Keratinocyte (primary cell): ENCODE measurements around the gene PXDC1. TPM values are rescaled to one million over a fixed set of nuclear protein-coding genes. Genes with fewer than 3 reads are reported as not detected.
A peak's percentile ranks its signal among the peaks of the same experiment; 100 is the strongest.

Experiments
- DNase-seq: peaks from one replicate; pipeline ENCODE4 v3.0.0-alpha.2; 2011; ENCODE audit warnings: low read depth, missing footprints, low spot score
- FAIRE-seq: peaks from 2 replicates; lab custom pipeline; 2011; peaks lifted over from hg19 to GRCh38; lab: Jason Lieb, UNC
- H2AFZ ChIP-seq: 2 replicates; pipeline ENCODE4 v1.6.0; 2012; ENCODE audit warnings: low read length, control low read depth, inconsistent platforms; ENCODE audit not compliant: control insufficient read depth
- H3K27ac ChIP-seq: 2 replicates; pipeline ENCODE4 v1.5.1; 2011; ENCODE audit warnings: low read length; ENCODE audit not compliant: control insufficient read depth, insufficient read depth
- H3K27me3 ChIP-seq: 3 replicates; pipeline ENCODE4 v1.6.0; 2011; ENCODE audit warnings: low read length; ENCODE audit not compliant: control insufficient read depth, insufficient read depth; ENCODE audit errors: extremely low read depth
- H3K36me3 ChIP-seq, 2 experiments: 2 replicates in 1 of 2; 3 replicates in 1 of 2; pipeline ENCODE4 v1.5.1; 2011; ENCODE audit warnings: low read length in 2 of 2, mild to moderate bottlenecking in 1 of 2; ENCODE audit not compliant: control insufficient read depth in 2 of 2, insufficient read depth in 2 of 2; ENCODE audit errors: extremely low read depth in 1 of 2
- H3K4me1 ChIP-seq: 3 replicates; pipeline ENCODE4 v1.5.1; 2011; ENCODE audit warnings: low read length; ENCODE audit not compliant: control insufficient read depth, insufficient read depth; ENCODE audit errors: extremely low read depth
- H3K4me2 ChIP-seq: 3 replicates; pipeline ENCODE4 v1.6.0; 2011; ENCODE audit warnings: low read depth, low read length; ENCODE audit not compliant: control insufficient read depth, insufficient read depth; ENCODE audit errors: extremely low read depth
- H3K4me3 ChIP-seq, 3 experiments: fragments of 200-600 bp in 1 of 3; sonication (generic) in 1 of 3; 2 replicates in 2 of 3; 3 replicates in 1 of 3; pipeline ENCODE4 v1.5.1; 2011 to 2016; ENCODE audit warnings: low read length in 3 of 3, mild to moderate bottlenecking in 3 of 3, control low read depth in 2 of 3, inconsistent platforms in 1 of 3, low read depth in 1 of 3, mixed read lengths in 1 of 3, mixed run types in 1 of 3, moderate library complexity in 1 of 3; ENCODE audit not compliant: control insufficient read depth in 2 of 3, insufficient read depth in 2 of 3; ENCODE audit errors: extremely low read depth in 1 of 3
- H3K79me2 ChIP-seq: 2 replicates; pipeline ENCODE4 v1.6.0; 2012; ENCODE audit warnings: low read length; ENCODE audit not compliant: control insufficient read depth, insufficient read depth
- H3K9ac ChIP-seq: 3 replicates; pipeline ENCODE4 v1.6.0; 2011; ENCODE audit warnings: low read length; ENCODE audit not compliant: control insufficient read depth, insufficient read depth; ENCODE audit errors: extremely low read depth
- H3K9me1 ChIP-seq: 3 replicates; pipeline ENCODE4 v1.6.0; 2011; ENCODE audit warnings: low read length; ENCODE audit not compliant: control insufficient read depth, insufficient read depth; ENCODE audit errors: extremely low read depth
- H3K9me3 ChIP-seq: 2 replicates; pipeline ENCODE4 v1.5.1; 2012; ENCODE audit warnings: low read depth, low read length; ENCODE audit not compliant: control insufficient read depth
- H4K20me1 ChIP-seq: 3 replicates; pipeline ENCODE4 v1.6.0; 2011; ENCODE audit warnings: low read length; ENCODE audit not compliant: control insufficient read depth, insufficient read depth; ENCODE audit errors: extremely low read depth
- EZH2 ChIP-seq: IDR thresholded peaks from one replicate; pipeline ENCODE4 v1.6.1; 2012; ENCODE audit warnings: inconsistent platforms, mild to moderate bottlenecking, low read length, moderate library complexity
- dilution Hi-C: fragments of 300-500 bp; cut with MboI; formaldehyde crosslinking; loops from one replicate; pipeline ENCODE4 v1.7.0; 2020; ENCODE audit warnings: low sequenced_read_pairs; ENCODE audit not compliant: extremely low pct_ligation_motif_present
- polyA plus RNA-seq, 5 experiments: library from polyadenylated mRNA; depleted of rRNA in 3 of 5; stranded (reverse) in 3 of 5; stranded (forward) in 1 of 5; unstranded in 1 of 5; fragments of >200 nt; gene quantifications; 1 replicate in 1 of 5; 2 replicates in 3 of 5; 3 replicates in 1 of 5; pipeline versions ENCODE4 v1.2.1 to v1.2.3, GENCODE V29; 2011 to 2012; ENCODE audit warnings: missing spikeins in 2 of 5, low read depth in 1 of 5, low replicate concordance in 1 of 5
- TF ChIP-seq, protein P1 (sequence below), 3 experiments: IDR thresholded peaks in 1 of 3; conservative IDR thresholded peaks in 1 of 3; optimal IDR thresholded peaks in 1 of 3; 2 replicates in 2 of 3; 3 replicates in 1 of 3; pipeline versions ENCODE3 to v1.5.1; 2011; ENCODE audit warnings: low read length in 3 of 3, mild to moderate bottlenecking in 3 of 3, moderate library complexity in 2 of 3, control low read depth in 1 of 3, inconsistent platforms in 1 of 3; ENCODE audit not compliant: insufficient read depth in 2 of 3; ENCODE audit errors: extremely low read depth in 1 of 3

Gene PXDC1
- polyA plus RNA-seq, 1 donor (not counting 4 experiments of a cell fraction or from before 2014, with no cell fraction given): 17.1 TPM

DNA sequence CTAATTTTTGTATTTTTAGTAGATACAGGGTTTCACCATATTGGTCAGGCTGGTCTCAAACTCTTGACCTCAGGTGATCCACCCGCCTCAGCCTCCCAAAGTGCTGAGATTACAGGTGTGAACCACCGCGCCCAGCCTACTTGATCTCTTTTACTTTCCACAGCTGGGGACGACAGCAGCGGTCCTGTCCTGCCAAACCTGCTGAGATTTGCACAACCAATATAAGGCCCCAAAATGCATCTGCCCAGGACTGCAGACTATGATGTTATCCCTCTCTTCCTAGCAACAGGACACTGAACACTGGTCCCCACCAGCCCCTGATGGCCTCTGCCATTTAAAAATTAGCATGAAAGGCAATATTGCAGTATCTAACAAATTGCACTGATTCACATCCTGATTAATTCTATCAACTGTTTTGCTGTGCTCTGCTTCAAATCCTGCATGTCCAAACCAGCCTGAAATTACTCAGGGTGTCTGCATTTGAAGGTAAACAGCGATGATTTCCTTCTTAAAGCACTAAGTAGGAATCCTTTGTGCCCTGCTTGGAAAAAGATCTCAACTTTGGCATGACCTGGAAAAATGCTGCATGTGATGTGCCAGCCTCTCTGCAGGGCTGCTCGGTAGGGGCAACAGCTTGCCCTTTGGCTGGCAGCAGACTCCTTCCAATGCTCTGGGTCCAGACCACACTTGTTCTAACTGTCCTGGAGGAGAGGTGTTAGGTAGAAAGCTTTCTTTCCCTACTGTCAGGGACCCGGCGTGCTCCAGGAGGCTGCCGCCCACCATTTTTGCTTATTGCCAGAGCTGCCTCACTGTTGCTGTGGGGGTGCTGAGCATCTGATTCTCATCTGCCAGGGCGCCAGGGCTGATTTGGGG is 27.4 kb upstream of the PXDC1 start:
- Histone ChIP-seq H3K9ac (peak overlapping the region; percentile 10), H3K27me3 (no peaks in the 10 kb centered on the region), H3K27ac (peak overlapping the region; percentile 47), H3K79me2 (no peaks in the 10 kb centered on the region), H3K9me3 (no peaks in the 10 kb centered on the region), H4K20me1 (no peaks in the 10 kb centered on the region), H3K4me3 (peak overlapping the region in 1 of 3 experiments; percentile 11), H3K4me2 (peak overlapping the region; percentile 63), H3K36me3 (no peaks in the 10 kb centered on the region), H2AFZ (peak overlapping the region; percentile 32), H3K4me1 (peaks cover 27% of the 10 kb centered on the region), H3K9me1 (no peaks in the 10 kb centered on the region)
- no peak for DNase-seq
- TF ChIP-seq, protein P1, sequence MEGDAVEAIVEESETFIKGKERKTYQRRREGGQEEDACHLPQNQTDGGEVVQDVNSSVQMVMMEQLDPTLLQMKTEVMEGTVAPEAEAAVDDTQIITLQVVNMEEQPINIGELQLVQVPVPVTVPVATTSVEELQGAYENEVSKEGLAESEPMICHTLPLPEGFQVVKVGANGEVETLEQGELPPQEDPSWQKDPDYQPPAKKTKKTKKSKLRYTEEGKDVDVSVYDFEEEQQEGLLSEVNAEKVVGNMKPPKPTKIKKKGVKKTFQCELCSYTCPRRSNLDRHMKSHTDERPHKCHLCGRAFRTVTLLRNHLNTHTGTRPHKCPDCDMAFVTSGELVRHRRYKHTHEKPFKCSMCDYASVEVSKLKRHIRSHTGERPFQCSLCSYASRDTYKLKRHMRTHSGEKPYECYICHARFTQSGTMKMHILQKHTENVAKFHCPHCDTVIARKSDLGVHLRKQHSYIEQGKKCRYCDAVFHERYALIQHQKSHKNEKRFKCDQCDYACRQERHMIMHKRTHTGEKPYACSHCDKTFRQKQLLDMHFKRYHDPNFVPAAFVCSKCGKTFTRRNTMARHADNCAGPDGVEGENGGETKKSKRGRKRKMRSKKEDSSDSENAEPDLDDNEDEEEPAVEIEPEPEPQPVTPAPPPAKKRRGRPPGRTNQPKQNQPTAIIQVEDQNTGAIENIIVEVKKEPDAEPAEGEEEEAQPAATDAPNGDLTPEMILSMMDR (optimal IDR thresholded peaks at IDR 0.05 in 1 of 3, IDR thresholded peaks at IDR 0.05 in 1 of 3, conservative IDR thresholded peaks at IDR 0.05 in 1 of 3; ENCODE audit: extremely low read depth in 1 of 3, insufficient read depth in 2 of 3, low read length in 3 of 3): no peak
- TF ChIP-seq EZH2: no peak
- peak; percentile 96 for FAIRE-seq
- dilution Hi-C loops: no loop called here

DNA sequence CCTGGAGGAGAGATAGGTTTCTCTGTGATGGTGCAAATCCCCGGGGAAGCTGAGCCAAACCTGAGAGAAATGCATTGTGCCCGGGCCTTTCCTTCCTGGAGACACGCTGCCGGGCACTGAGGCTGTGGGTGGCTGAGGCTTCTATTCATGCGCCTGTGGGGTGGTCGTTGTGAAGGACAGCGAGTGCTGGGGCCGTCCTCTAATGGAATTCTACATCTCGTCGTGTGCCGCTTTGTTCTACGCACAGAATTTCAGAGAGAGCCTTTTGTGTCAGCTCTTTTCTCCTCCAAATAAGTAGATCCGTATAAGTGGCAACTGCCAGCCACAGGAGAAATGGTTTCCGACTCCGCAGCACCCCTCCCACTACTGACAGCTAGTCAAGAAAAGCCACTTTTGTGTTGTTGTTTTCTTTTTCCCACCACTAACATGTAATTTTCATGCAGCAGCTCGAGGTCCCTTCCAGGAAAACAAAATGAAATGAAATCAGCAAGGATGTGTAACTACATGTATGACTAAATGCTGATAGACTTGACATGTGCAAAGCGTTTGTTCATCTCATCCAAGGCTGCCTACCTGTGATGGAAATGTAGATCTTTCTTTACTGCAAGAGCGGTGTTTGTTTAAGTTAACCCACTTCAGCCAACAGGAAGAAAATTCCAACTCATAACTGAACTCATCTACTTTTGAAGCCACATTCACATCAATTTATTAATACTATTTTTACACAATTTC is 26.4 kb upstream of the PXDC1 start:
- peak overlapping the region; percentile 12 for H3K4me2 ChIP-seq
- no peak for DNase-seq
- TF ChIP-seq EZH2: no peak
- TF ChIP-seq, protein P1 (optimal IDR thresholded peaks at IDR 0.05 in 1 of 3, IDR thresholded peaks at IDR 0.05 in 1 of 3, conservative IDR thresholded peaks at IDR 0.05 in 1 of 3; ENCODE audit: extremely low read depth in 1 of 3, insufficient read depth in 2 of 3, low read length in 3 of 3): no peak
- peak overlapping the region; percentile 54 for H2AFZ ChIP-seq
- no peak overlapping the region for H3K4me3 ChIP-seq
- H3K9ac ChIP-seq: peak overlapping the region; percentile 4
- H3K4me1 ChIP-seq: peaks cover 27% of the 10 kb centered on the region
- no peaks in the 10 kb centered on the region for H3K79me2 ChIP-seq
- peak overlapping the region; percentile 6 for H3K27ac ChIP-seq
- FAIRE-seq: no peak
- no peaks in the 10 kb centered on the region for H3K9me3 ChIP-seq
- no peaks in the 10 kb centered on the region for H3K27me3 ChIP-seq
- no peaks in the 10 kb centered on the region for H4K20me1 ChIP-seq
- dilution Hi-C loops: no loop called here
- no peaks in the 10 kb centered on the region for H3K36me3 ChIP-seq
- no peaks in the 10 kb centered on the region for H3K9me1 ChIP-seq
